ENCODE results near the gene LRRC8E.
"Not testable (repeated sequence)": the region's sequence is repeated elsewhere in the genome, so short reads cannot be mapped to it uniquely, and the experiment has no call there.

LRRC8E gene

GRCh38 chr19:7921967-7922835 is 33.9 kb downstream of the LRRC8E start:
- DNase-seq, result no peak

- DNase-seq, result no peak
Measured at GRCh38 chr19:7922836-7923195, 34.5 kb downstream of the LRRC8E start.

- DNase-seq, result no peak
Measured at GRCh38 chr19:7923295-7924191, 35.2 kb downstream of the LRRC8E start.

GRCh38 chr19:7924241-7924640 is 35.9 kb downstream of the LRRC8E start:
- no peak for DNase-seq

- no peak for DNase-seq
Measured at GRCh38 chr19:7924651-7925170, 36.4 kb downstream of the LRRC8E start.

- DNase-seq, result peak; percentile 60
Measured at GRCh38 chr19:7925171-7925851, 37.0 kb downstream of the LRRC8E start.

- peak; percentile 66 for DNase-seq
Measured at GRCh38 chr19:7926021-7926726, 37.9 kb downstream of the LRRC8E start, which contains the start of gene CTXN1. Gene CTXN1, minus strand, starts transcription at chr19:7926135. Its CDS starts 597 bp downstream, at chr19:7925538.

- no peak for DNase-seq
Measured at GRCh38 chr19:7926727-7927604, 38.7 kb downstream of the LRRC8E start.

GRCh38 chr19:7927605-7928333 is 39.5 kb downstream of the LRRC8E start:
- no peak for DNase-seq

GRCh38 chr19:7928334-7928706 is 40.0 kb downstream of the LRRC8E start:
- no peak for DNase-seq

GRCh38 chr19:7928741-7929701 is 40.7 kb downstream of the LRRC8E start:
- DNase-seq, result peak; percentile 61

- not testable (repeated sequence) for DNase-seq
Measured at GRCh38 chr19:7930030-7930429, 41.7 kb downstream of the LRRC8E start.

- no peak for DNase-seq
Measured at GRCh38 chr19:7930765-7931164, 42.5 kb downstream of the LRRC8E start.

- no peak for DNase-seq
Measured at GRCh38 chr19:7931221-7932061, 43.1 kb downstream of the LRRC8E start.

- no peak for DNase-seq
Measured at GRCh38 chr19:7932276-7932929, 44.1 kb downstream of the LRRC8E start.

- DNase-seq, result no peak
Measured at GRCh38 chr19:7932930-7933300, 44.6 kb downstream of the LRRC8E start.

- no peak for DNase-seq
Measured at GRCh38 chr19:7933411-7933810, 45.1 kb downstream of the LRRC8E start.
